ENCODE data around the gene ATP12A. TPM values are rescaled to one million over a fixed set of nuclear protein-coding genes. Genes with fewer than 3 reads are reported as not detected.

ATP12A gene
- total and polyA plus RNA-seq, 2 of the 8 experiments (the other 6 are each of a cell fraction or from before 2014, with no cell fraction given): 0.80 to 1.3 TPM

DNA sequence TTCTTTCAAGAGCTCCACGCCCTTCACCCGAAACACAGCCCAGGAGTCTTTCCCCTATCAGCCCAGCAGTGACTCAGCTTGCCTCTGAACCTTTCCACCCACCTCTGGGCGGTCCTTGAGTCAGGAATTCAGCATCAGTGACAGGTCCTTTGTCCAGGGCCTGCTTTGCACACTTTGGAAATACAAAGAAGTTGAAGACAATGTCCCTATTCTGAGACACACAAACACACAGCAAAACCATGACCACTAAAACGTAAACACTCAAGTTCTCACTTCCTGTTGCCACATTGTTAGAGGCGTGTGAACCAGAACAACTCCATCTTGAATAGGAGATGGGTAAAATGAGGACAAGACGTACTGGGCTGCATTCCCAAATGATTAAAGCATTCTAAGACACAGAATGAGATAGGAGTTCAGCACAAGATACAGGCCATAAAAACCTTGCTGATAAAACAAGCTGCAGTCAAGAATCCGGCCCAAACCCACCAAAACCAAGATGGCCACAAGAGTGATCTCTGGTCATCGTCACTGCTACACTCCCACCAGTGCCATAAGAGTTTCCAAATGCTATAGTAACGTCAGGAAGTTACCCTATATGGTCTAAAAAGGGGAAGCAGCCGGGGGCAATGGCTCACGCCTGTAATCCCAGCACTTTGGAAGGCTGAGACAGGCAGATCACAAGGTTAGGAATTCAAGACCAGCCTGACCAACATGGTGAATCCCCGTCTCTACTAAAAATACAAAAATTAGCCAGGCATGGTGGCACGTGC lies 49.2 kb upstream of the ATP12A start:
- 0 out of 2 replicates have a peak overlapping the region, but pooled peaks have one; percentile 18 for H2BK5ac ChIP-seq (ENCODE audit: low read depth, low read length)
- H3K79me1 ChIP-seq (ENCODE audit: low read depth, low read length): no peaks in the 10 kb centered on the region
- H3K36me3 ChIP-seq (ENCODE audit: control insufficient read depth in 2 of 4, insufficient read depth in 4 of 4, low read length in 3 of 4): no peaks in the 10 kb centered on the region
- POLR2A ChIA-PET (ENCODE audit: partially characterized antibody): no interaction called here
- no peak overlapping the region for H3K9ac ChIP-seq (replicated peaks in 1 of 4; ENCODE audit: extremely low read depth in 1 of 4, low read depth in 3 of 4, low read length in 3 of 4)
- no peak overlapping the region for H2BK120ac ChIP-seq (replicated peaks; ENCODE audit: low read depth, low read length)
- no peak for FAIRE-seq
- no peaks in the 10 kb centered on the region for H3K9me3 ChIP-seq (ENCODE audit: insufficient read depth in 2 of 2, low read depth in 1 of 2, low read length in 1 of 2)
- H3K4me3 ChIP-seq (ENCODE audit: extremely low read depth in 1 of 4, insufficient read depth in 2 of 4, low read depth in 3 of 4, low read length in 4 of 4): no peak overlapping the region
- no peak overlapping the region for H3K14ac ChIP-seq (ENCODE audit: insufficient read length)
- DNase-seq (ENCODE audit: low read depth in 1 of 2, low spot score in 2 of 2): peak in 1 of 2 experiments; percentile 36
- H2AFZ ChIP-seq (ENCODE audit: low read length): peak overlapping the region; percentile 63
- no peak overlapping the region for H2BK15ac ChIP-seq (ENCODE audit: low read length)
- H2BK20ac ChIP-seq (ENCODE audit: low read length): peak overlapping the region; percentile 35; the same call in 1 of the 2 replicates
- no peaks in the 10 kb centered on the region for H3K79me2 ChIP-seq (ENCODE audit: control insufficient read depth in 1 of 2, insufficient read depth in 2 of 2, low read length in 2 of 2)
- peak overlapping the region; percentile 81; the same call in 1 of the 2 replicates for H2BK12ac ChIP-seq (ENCODE audit: low read depth, low read length)
- H3K4me2 ChIP-seq (ENCODE audit: insufficient read depth in 1 of 2, low read depth in 2 of 2, low read length in 2 of 2): no peak overlapping the region
- CTCF ChIA-PET (ENCODE audit: partially characterized antibody): interaction anchor here (1.1 to 10.8 kb wide), 5 partner anchors 11 to 110 kb away, joined by 3 to 141 read pairs (median 5); no protein-coding TSS in a partner anchor
- H3K4ac ChIP-seq (replicated peaks; ENCODE audit: insufficient read length, low read depth, low read length): no peak overlapping the region
- H4K5ac ChIP-seq (ENCODE audit: insufficient read length, low read depth, low read length): no peak overlapping the region
- H3K18ac ChIP-seq (ENCODE audit: extremely low read depth, low read length): no peak overlapping the region
- 0 out of 2 replicates have a peak overlapping the region, but pooled peaks have one; percentile 10 for H2AK5ac ChIP-seq (ENCODE audit: low read depth, low read length)
- H3K27ac ChIP-seq (ENCODE audit: low read depth, low read length): no peak overlapping the region
- H3K23ac ChIP-seq (ENCODE audit: insufficient read length): no peak overlapping the region
- WGBS, 2 experiments (ENCODE audit: extremely low coverage in 1 of 2, insufficient coverage in 1 of 2, insufficient read length in 1 of 2, insufficient replicate concordance in 2 of 2, low coverage in 1 of 2, low lambda C conversion rate in 2 of 2, missing lambda C conversion rate in 1 of 2): 87% methylated on average over 13 of the region's 13 CpGs; no CpG with 5 or more reads in 1 of the 2 experiments
- no peaks in the 10 kb centered on the region for H4K20me1 ChIP-seq (replicated peaks in 1 of 2; ENCODE audit: control insufficient read depth in 1 of 2, insufficient read depth in 2 of 2, low read length in 2 of 2)
- H3K27me3 ChIP-seq (replicated peaks in 1 of 4; ENCODE audit: control insufficient read depth in 3 of 4, extremely low read depth in 1 of 4, insufficient read depth in 3 of 4, low read length in 3 of 4): peaks cover 0 to 5% (median 1%) of the 10 kb centered on the region in 4 experiments; a peak in 2 of 7 replicates
- H4K8ac ChIP-seq (ENCODE audit: extremely low read depth, insufficient read depth, low read length): no peak overlapping the region
- no peak overlapping the region for H4K91ac ChIP-seq (replicated peaks; ENCODE audit: insufficient read length, low read length)
- H3K56ac ChIP-seq (replicated peaks; ENCODE audit: insufficient read length, low read depth, low read length): no peak overlapping the region
- no peaks in the 10 kb centered on the region for H3K23me2 ChIP-seq (ENCODE audit: low read depth, low read length)
- H3K4me1 ChIP-seq (replicated peaks in 1 of 4; ENCODE audit: control insufficient read depth in 3 of 4, insufficient read depth in 4 of 4, low read length in 3 of 4): peaks cover 0 to 9% (median 2%) of the 10 kb centered on the region in 4 experiments; a peak in 3 of 7 replicates
- TF ChIP-seq, protein P1, sequence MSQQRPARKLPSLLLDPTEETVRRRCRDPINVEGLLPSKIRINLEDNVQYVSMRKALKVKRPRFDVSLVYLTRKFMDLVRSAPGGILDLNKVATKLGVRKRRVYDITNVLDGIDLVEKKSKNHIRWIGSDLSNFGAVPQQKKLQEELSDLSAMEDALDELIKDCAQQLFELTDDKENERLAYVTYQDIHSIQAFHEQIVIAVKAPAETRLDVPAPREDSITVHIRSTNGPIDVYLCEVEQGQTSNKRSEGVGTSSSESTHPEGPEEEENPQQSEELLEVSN (IDR thresholded peaks at IDR 0.05): no peak
- TF ChIP-seq, protein P2, sequence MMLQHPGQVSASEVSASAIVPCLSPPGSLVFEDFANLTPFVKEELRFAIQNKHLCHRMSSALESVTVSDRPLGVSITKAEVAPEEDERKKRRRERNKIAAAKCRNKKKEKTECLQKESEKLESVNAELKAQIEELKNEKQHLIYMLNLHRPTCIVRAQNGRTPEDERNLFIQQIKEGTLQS (IDR thresholded peaks at IDR 0.05; ENCODE audit: insufficient read depth, low read depth, low read length): no peak
- TF ChIP-seq SIN3A (conservative IDR thresholded peaks at IDR 0.05 in 1 of 2, IDR thresholded peaks at IDR 0.05 in 1 of 2; ENCODE audit: low read depth in 1 of 2, low read length in 2 of 2) (no peak), CREB1 (IDR thresholded peaks at IDR 0.05) (no peak), PHF8 (conservative IDR thresholded peaks at IDR 0.05; ENCODE audit: low read depth, low read length) (no peak), GABPA (IDR thresholded peaks at IDR 0.05; ENCODE audit: borderline replicate concordance, insufficient read depth, low read length) (no peak), YY1 (IDR thresholded peaks at IDR 0.05; ENCODE audit: low read depth, low read length) (no peak), CBX5 (IDR thresholded peaks at IDR 0.05; ENCODE audit: low read depth, low read length) (no peak), BCL11A (IDR thresholded peaks at IDR 0.05; ENCODE audit: low read depth in 2 of 2, low read length in 2 of 2) (no peak), FOSL1 (IDR thresholded peaks at IDR 0.05; ENCODE audit: insufficient read depth, low read depth, low read length) (no peak), TCF12 (IDR thresholded peaks at IDR 0.05; ENCODE audit: low read depth, low read length) (no peak)

Measured in H1 (cell line).